ENCODE data around the gene OR13C4.
A peak's percentile ranks its signal among the peaks of the same experiment; 100 is the strongest.
"Not testable (repeated sequence)": the region's sequence is repeated elsewhere in the genome, so short reads cannot be mapped to it uniquely, and the experiment has no call there.

The OR13C4 gene

GRCh38 chr9:104527109-104527508 lies at the start of gene OR13C4:
Gene OR13C4 (minus strand): TSS chr9:104527209. CDS start chr9:104527209, 0 bp downstream.
- no peak for DNase-seq (ENCODE audit: low read depth)

- DNase-seq (ENCODE audit: low read depth) = peak; percentile 51
These were observed 48.4 kb upstream of the OR13C4 start for GRCh38 chr9:104575456-104575855.

- no peak for DNase-seq (ENCODE audit: low read depth)
These were observed 45.6 kb upstream of the OR13C4 start for GRCh38 chr9:104572612-104573011.

- no peak for DNase-seq (ENCODE audit: low read depth)
These were observed 41.9 kb upstream of the OR13C4 start, which contains the start of gene OR13C8 for GRCh38 chr9:104568868-104569267. Gene OR13C8 (plus strand): TSS chr9:104569168. CDS start chr9:104569168, 0 bp downstream.

- DNase-seq (ENCODE audit: low read depth) = no peak
These were observed 37.3 kb upstream of the OR13C4 start for GRCh38 chr9:104564358-104564757.

GRCh38 chr9:104556830-104557634 lies 30.0 kb upstream of the OR13C4 start:
- no peak for DNase-seq (ENCODE audit: low read depth)

- no peak for DNase-seq (ENCODE audit: low read depth)
These were observed 28.5 kb upstream of the OR13C4 start for GRCh38 chr9:104555521-104555920.

GRCh38 chr9:104553261-104553660 lies 26.3 kb upstream of the OR13C4 start:
- no peak for DNase-seq (ENCODE audit: low read depth)

GRCh38 chr9:104544644-104545043 lies 17.6 kb upstream of the OR13C4 start:
- DNase-seq (ENCODE audit: low read depth) = no peak

- DNase-seq (ENCODE audit: low read depth) = no peak
These were observed 12.3 kb upstream of the OR13C4 start for GRCh38 chr9:104539275-104539674.

- DNase-seq (ENCODE audit: low read depth) = no peak
These were observed 9.7 kb upstream of the OR13C4 start, which contains the start of gene OR13C3 for GRCh38 chr9:104536756-104537155. Gene OR13C3 (minus strand): TSS chr9:104536856. CDS start chr9:104536723, 133 bp downstream.

- not testable (repeated sequence) for DNase-seq (ENCODE audit: low read depth)
These were observed 6.8 kb downstream of the OR13C4 start for GRCh38 chr9:104520241-104520640.

GRCh38 chr9:104514901-104515300 lies 12.1 kb downstream of the OR13C4 start:
- no peak for DNase-seq (ENCODE audit: low read depth)

GRCh38 chr9:104506565-104506964 lies 20.4 kb downstream of the OR13C4 start:
- no peak for DNase-seq (ENCODE audit: low read depth)

GRCh38 chr9:104503963-104504362 lies 23.0 kb downstream of the OR13C4 start, which contains the start of gene OR13F1:
Gene OR13F1 (plus strand): TSS chr9:104504263. CDS start chr9:104504263, 0 bp downstream.
- no peak for DNase-seq (ENCODE audit: low read depth)

- DNase-seq (ENCODE audit: low read depth) = no peak
These were observed 23.6 kb downstream of the OR13C4 start for GRCh38 chr9:104503440-104503839.

- DNase-seq (ENCODE audit: low read depth) = no peak
These were observed 32.2 kb downstream of the OR13C4 start for GRCh38 chr9:104494808-104495207.

- no peak for DNase-seq (ENCODE audit: low read depth)
These were observed 42.0 kb downstream of the OR13C4 start for GRCh38 chr9:104485014-104485413.

- no peak for DNase-seq (ENCODE audit: low read depth)
These were observed 44.0 kb downstream of the OR13C4 start for GRCh38 chr9:104482921-104483570.
